IMR-90 (cell line): ENCODE results near the gene ENPP3. TPM values are rescaled to one million over a fixed set of nuclear protein-coding genes. Genes with fewer than 3 reads are reported as not detected.

Experiments used
- ATAC-seq: fragments of 200-7000 bp; cut with Tn5 transposase; 2 replicates; pipeline ENCODE4 v1.9.1; 2020; ENCODE audit warnings: low read depth, mild to moderate bottlenecking, moderate library complexity
- BruUV-seq: library from RNA; stranded (reverse); fragments of 400-500 nt; replicated peaks from 2 replicates; lab custom pipeline; 2021; lab: Mats Ljungman, UMichigan
- CTCF ChIA-PET: fragments of 300-600 bp; formaldehyde crosslinking; extraction: SDS; loops from one replicate; lab custom pipeline; 2021; ENCODE audit warnings: antibody characterized with exemption; lab: Yijun Ruan, JAX
- POLR2A ChIA-PET: fragments of 300-600 bp; sonication (Branson Sonifier 250); formaldehyde crosslinking; loops from one replicate; lab custom pipeline; 2022; ENCODE audit warnings: antibody characterized with exemption; ENCODE audit not compliant: unreplicated experiment; lab: Charles Lee
- DNase-seq: peaks from one replicate; pipeline ENCODE4 v3.0.0; 2013
- H2AFZ ChIP-seq: replicated peaks from 2 replicates; pipeline ENCODE3; 2013; ENCODE audit warnings: low read length, mild to moderate bottlenecking; ENCODE audit not compliant: poor library complexity
- H2AK5ac ChIP-seq: 2 replicates; pipeline ENCODE4 v1.6.1; 2013; ENCODE audit warnings: low read depth, low read length, inconsistent platforms
- H2AK9ac ChIP-seq: replicated peaks from 2 replicates; pipeline ENCODE3; 2013; ENCODE audit warnings: mild to moderate bottlenecking, low read depth, low read length, moderate library complexity; ENCODE audit not compliant: poor library complexity
- H2BK120ac ChIP-seq: 2 replicates; pipeline ENCODE4 v1.6.1; 2013; ENCODE audit warnings: low read depth, low read length, inconsistent platforms
- H2BK15ac ChIP-seq: 3 replicates; pipeline ENCODE4 v1.6.1; 2013; ENCODE audit warnings: low read depth, low read length, inconsistent platforms
- H2BK20ac ChIP-seq: 2 replicates; pipeline ENCODE4 v1.6.1; 2013; ENCODE audit warnings: low read depth, mild to moderate bottlenecking, inconsistent platforms, low read length, moderate library complexity
- H2BK5ac ChIP-seq: 2 replicates; pipeline ENCODE4 v1.6.1; 2013; ENCODE audit warnings: mild to moderate bottlenecking, low read depth, low read length, inconsistent platforms; ENCODE audit not compliant: poor library complexity, severe bottlenecking
- H3K14ac ChIP-seq: replicated peaks from 2 replicates; pipeline ENCODE4 v1.6.1; 2013; ENCODE audit warnings: low read depth, low read length, inconsistent platforms
- H3K18ac ChIP-seq: 2 replicates; pipeline ENCODE4 v1.6.1; 2013; ENCODE audit warnings: low read depth, low read length, control low read depth
- H3K23ac ChIP-seq: 2 replicates; pipeline ENCODE4 v1.6.1; 2013; ENCODE audit warnings: low read depth, low read length, inconsistent platforms
- H3K27ac ChIP-seq: 2 replicates; pipeline ENCODE4 v1.5.1; 2013; ENCODE audit warnings: mild to moderate bottlenecking, control low read depth, low read length; ENCODE audit not compliant: insufficient read depth
- H3K27me3 ChIP-seq: 2 replicates; pipeline ENCODE4 v1.6.1; 2013; ENCODE audit warnings: low read length; ENCODE audit not compliant: control insufficient read depth, insufficient read depth
- H3K36me3 ChIP-seq: 2 replicates; pipeline ENCODE4 v1.6.1; 2013; ENCODE audit warnings: low read length, mixed read lengths; ENCODE audit not compliant: control insufficient read depth, insufficient read depth
- H3K4ac ChIP-seq: 2 replicates; pipeline ENCODE4 v1.6.1; 2013; ENCODE audit warnings: low read depth, low read length, inconsistent platforms
- H3K4me1 ChIP-seq: 2 replicates; pipeline ENCODE4 v1.6.1; 2013; ENCODE audit warnings: low read length, mixed read lengths; ENCODE audit not compliant: control insufficient read depth, insufficient read depth
- H3K4me2 ChIP-seq: 2 replicates; pipeline ENCODE4 v1.6.1; 2013; ENCODE audit warnings: low read depth, mild to moderate bottlenecking, control low read depth, low read length, moderate library complexity
- H3K4me3 ChIP-seq: 2 replicates; pipeline ENCODE4 v1.5.1; 2013; ENCODE audit warnings: low read depth, mild to moderate bottlenecking, control low read depth, low read length, moderate library complexity; ENCODE audit not compliant: insufficient read depth
- H3K56ac ChIP-seq: 2 replicates; pipeline ENCODE4 v1.6.1; 2013; ENCODE audit warnings: low read length, inconsistent platforms; ENCODE audit not compliant: insufficient read depth; ENCODE audit errors: extremely low read depth
- H3K79me1 ChIP-seq, 2 experiments: 2 replicates each; pipeline ENCODE4 v1.6.1; 2013; ENCODE audit warnings: low read length in 2 of 2, inconsistent platforms in 1 of 2, low read depth in 1 of 2
- H3K9ac ChIP-seq: 2 replicates; pipeline ENCODE4 v1.6.1; 2013; ENCODE audit warnings: low read depth, low read length, control low read depth
- H3K9me1 ChIP-seq: 2 replicates; pipeline ENCODE4 v1.6.1; 2013; ENCODE audit warnings: low read length, inconsistent platforms; ENCODE audit not compliant: insufficient read depth
- H3K9me3 ChIP-seq: 2 replicates; pipeline ENCODE4 v1.6.1; 2013; ENCODE audit warnings: low read length; ENCODE audit not compliant: control insufficient read depth, insufficient read depth
- H4K20me1 ChIP-seq: 2 replicates; pipeline ENCODE4 v1.6.1; 2013; ENCODE audit warnings: low read length, inconsistent platforms; ENCODE audit not compliant: insufficient read depth
- H4K5ac ChIP-seq: 2 replicates; pipeline ENCODE4 v1.6.1; 2013; ENCODE audit warnings: mild to moderate bottlenecking, low read depth, low read length, control low read depth
- H4K8ac ChIP-seq, 2 experiments: 2 replicates each; pipeline ENCODE4 v1.6.1; 2013; ENCODE audit warnings: low read depth in 2 of 2, low read length in 2 of 2, control low read depth in 1 of 2, inconsistent platforms in 1 of 2
- H4K91ac ChIP-seq: 2 replicates; pipeline ENCODE4 v1.6.1; 2013; ENCODE audit warnings: low read depth, low read length, inconsistent platforms; ENCODE audit not compliant: insufficient read depth
- BHLHE40 ChIP-seq: fragments of 150-350 bp; IDR thresholded peaks from 2 replicates; pipeline ENCODE4 v1.6.1; 2016; ENCODE audit warnings: mild to moderate bottlenecking, low read depth, low read length
- CEBPB ChIP-seq: IDR thresholded peaks from 2 replicates; pipeline ENCODE4 v1.6.1; 2012; ENCODE audit warnings: low read depth, low read length, improper control_type of control experiment
- CHD1 ChIP-seq: IDR thresholded peaks from 2 replicates; pipeline ENCODE4 v1.6.1; 2012; ENCODE audit warnings: low read depth, low read length, improper control_type of control experiment
- CTCF ChIP-seq: conservative IDR thresholded peaks from 2 replicates; pipeline ENCODE4 v1.5.1; 2012; ENCODE audit warnings: mild to moderate bottlenecking, low read depth, low read length, improper control_type of control experiment
- ELK1 ChIP-seq: fragments of 150-350 bp; IDR thresholded peaks from 2 replicates; pipeline ENCODE4 v1.6.1; 2016; ENCODE audit warnings: low read depth, mild to moderate bottlenecking, low read length, moderate library complexity, borderline replicate concordance
- FOS ChIP-seq: fragments of 150-350 bp; IDR thresholded peaks from 2 replicates; pipeline ENCODE4 v1.6.1; 2016; ENCODE audit warnings: low read depth, low read length
- MAFK ChIP-seq: IDR thresholded peaks from 2 replicates; pipeline ENCODE4 v1.6.1; 2012; ENCODE audit warnings: low read depth, low read length, improper control_type of control experiment
- MAZ ChIP-seq: IDR thresholded peaks from 2 replicates; pipeline ENCODE4 v1.6.1; 2012; ENCODE audit warnings: low read depth, mild to moderate bottlenecking, low read length, improper control_type of control experiment, moderate library complexity, borderline replicate concordance
- MXI1 ChIP-seq: IDR thresholded peaks from 2 replicates; pipeline ENCODE4 v1.6.1; 2012; ENCODE audit warnings: low read depth, mild to moderate bottlenecking, low read length, moderate library complexity, borderline replicate concordance
- NFE2L2 ChIP-seq: fragments of 150-350 bp; IDR thresholded peaks from 2 replicates; pipeline ENCODE4 v1.6.1; 2016; ENCODE audit warnings: low read depth, mild to moderate bottlenecking, low read length
- POLR2A ChIP-seq: IDR thresholded peaks from 2 replicates; pipeline ENCODE4 v1.6.1; 2012; ENCODE audit warnings: mild to moderate bottlenecking, low read depth, low read length
- RAD21 ChIP-seq: IDR thresholded peaks from 2 replicates; pipeline ENCODE4 v1.6.1; 2012; ENCODE audit warnings: low read length, improper control_type of control experiment
- RCOR1 ChIP-seq: IDR thresholded peaks from 2 replicates; pipeline ENCODE4 v1.6.1; 2012; ENCODE audit warnings: mild to moderate bottlenecking, low read length, improper control_type of control experiment; ENCODE audit not compliant: insufficient replicate concordance
- RFX5 ChIP-seq: IDR thresholded peaks from 2 replicates; pipeline ENCODE4 v1.8.0; 2012; ENCODE audit warnings: low read depth, mild to moderate bottlenecking, low read length, moderate library complexity
- SMC3 ChIP-seq: fragments of 150-350 bp; IDR thresholded peaks from 2 replicates; pipeline ENCODE4 v1.6.1; 2016; ENCODE audit warnings: low read depth, mild to moderate bottlenecking, antibody characterized with exemption, low read length, moderate library complexity
- USF2 ChIP-seq: fragments of 150-350 bp; IDR thresholded peaks from 2 replicates; pipeline ENCODE4 v1.6.1; 2017; ENCODE audit warnings: mild to moderate bottlenecking, antibody characterized with exemption, low read length, low read depth
- WGBS, 2 experiments: methylation state at CpG; one replicate each; pipeline versions ENCODE4 v1.1.5 to v1.1.7; 2013; ENCODE audit warnings: missing lambda C conversion rate in 2 of 2; ENCODE audit not compliant: insufficient read length in 1 of 2; ENCODE audit errors: extremely low coverage in 2 of 2; 5-methylcytosine and 5-hydroxymethylcytosine counted together
- dilution Hi-C: fragments of 300-500 bp; cut with HindIII; formaldehyde crosslinking; loops from one replicate; pipeline ENCODE4 v1.14.3; 2018; ENCODE audit warnings: low sequenced_read_pairs; ENCODE audit not compliant: unreplicated experiment
- in situ Hi-C: fragments of 300-500 bp; cut with MboI; formaldehyde crosslinking; loops from 3 replicates; pipeline ENCODE4 v1.14.3; 2019; ENCODE audit warnings: low sequenced_read_pairs, inconsistent platforms, mixed read lengths
- intact Hi-C: fragments of 100-400 bp; cut with micrococcal nuclease; formaldehyde crosslinking; loops from 2 replicates; pipeline ENCODE4 v1.10.0; 2022
- polyA plus RNA-seq, 3 experiments: library from polyadenylated mRNA; depleted of rRNA; stranded (reverse); fragments of >200 nt; gene quantifications; 2 replicates each; pipeline ENCODE4 v1.2.3, GENCODE V29; 2012; ENCODE audit warnings: low replicate concordance in 1 of 3
- total RNA-seq: library from RNA; depleted of rRNA; stranded (reverse); fragments of >200 nt; gene quantifications from 2 replicates; pipeline ENCODE4 v1.2.3, GENCODE V29; 2012

Gene ENPP3
- total and polyA plus RNA-seq, 2 of the 4 experiments (the other 2 are of a cell fraction): under 0.01 to 0.05 TPM

GRCh38 chr6:131644921-131645320 is 7.8 kb downstream of the ENPP3 start:
- in situ Hi-C loops (no loop called here), dilution Hi-C loops (no loop called here), intact Hi-C loops (no loop called here)
- Histone ChIP-seq H3K56ac (no peak overlapping the region), H3K4me2 (no peak overlapping the region), H2BK5ac (no peak overlapping the region), H3K9ac (no peak overlapping the region), H4K5ac (no peak overlapping the region), H2AK9ac (no peak overlapping the region), H3K79me1 (no peaks in the 10 kb centered on the region), H2AFZ (no peak overlapping the region), H2BK120ac (no peak overlapping the region), H2BK20ac (no peak overlapping the region), H3K4me1 (no peaks in the 10 kb centered on the region), H3K18ac (no peak overlapping the region), H3K23ac (no peak overlapping the region), H3K27ac (no peak overlapping the region), H3K4me3 (no peak overlapping the region), H4K8ac (no peak overlapping the region), H4K20me1 (no peaks in the 10 kb centered on the region), H4K91ac (no peak overlapping the region), H3K14ac (no peak overlapping the region), H3K4ac (no peak overlapping the region), H3K9me3 (no peaks in the 10 kb centered on the region), H2AK5ac (no peak overlapping the region), H3K9me1 (no peaks in the 10 kb centered on the region), H2BK15ac (no peak overlapping the region), H3K36me3 (no peaks in the 10 kb centered on the region), H3K27me3 (peaks cover 6% of the 10 kb centered on the region; the same call in 1 of the 2 replicates)
- CTCF ChIA-PET: no interaction called here
- DNase-seq (no peak), ATAC-seq (no peak)
- no CpG with 5 or more reads among the region's 1 CpG for WGBS, 2 experiments
- POLR2A ChIA-PET: no interaction called here
- TF ChIP-seq BHLHE40 (no peak), RAD21 (no peak), ELK1 (no peak), NFE2L2 (no peak), FOS (no peak), POLR2A (no peak), CTCF (no peak), CEBPB (no peak), SMC3 (no peak), USF2 (no peak), RCOR1 (no peak), MAFK (no peak), MAZ (no peak), MXI1 (no peak), RFX5 (no peak), CHD1 (no peak)
- no TSS peak for BruUV-seq
